ENCODE data around the gene GALK2. TPM values are rescaled to one million over a fixed set of nuclear protein-coding genes. Genes with fewer than 3 reads are reported as not detected.
"Not testable (repeated sequence)": the region's sequence is repeated elsewhere in the genome, so short reads cannot be mapped to it uniquely, and the experiment has no call there.

GALK2 gene
- total RNA-seq, 2 experiments from 2014 or later, result 11.5 to 11.9 TPM

DNA sequence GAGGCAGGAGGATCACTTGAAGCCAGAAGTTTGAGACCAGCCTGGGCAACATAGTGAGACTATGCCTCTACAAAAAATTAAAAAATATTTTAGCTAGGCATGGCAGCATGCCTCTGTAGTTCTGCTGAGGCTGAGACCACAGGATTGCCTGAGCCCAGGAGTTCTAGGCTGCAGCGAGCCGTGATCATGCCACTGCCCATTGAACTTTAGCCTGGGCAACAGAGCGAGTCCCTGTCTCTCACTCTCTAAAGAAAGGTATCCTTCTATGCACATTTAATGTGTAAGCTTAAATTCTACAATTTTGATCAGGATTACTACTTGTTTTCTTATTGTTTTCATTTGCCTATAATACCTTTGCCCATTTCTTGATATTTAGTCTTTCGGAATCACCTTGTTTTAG lies 26.8 kb downstream of the GALK2 start:
- peaks cover 23% of the 10 kb centered on the region for H3K36me3 Mint-ChIP-seq (ENCODE audit: low read depth)
- no peak overlapping the region for H3K27ac ChIP-seq (ENCODE audit: low read depth in 1 of 2, low read length in 2 of 2)
- no peaks in the 10 kb centered on the region for H3K27me3 Mint-ChIP-seq
- H3K9me3 ChIP-seq (ENCODE audit: control insufficient read depth in 1 of 2, insufficient read depth in 1 of 2, low read length in 2 of 2), result no peaks in the 10 kb centered on the region
- no peaks in the 10 kb centered on the region for H3K9me3 Mint-ChIP-seq
- POLR2A ChIA-PET, result no interaction called here
- H3K36me3 ChIP-seq (ENCODE audit: insufficient read depth, low read length), result peaks cover 8% of the 10 kb centered on the region
- CTCF ChIA-PET, result no interaction called here
- ATAC-seq (ENCODE audit: poor library complexity) (no peak), DNase-seq (no peak)
- H3K27ac Mint-ChIP-seq, result no peak overlapping the region
- H3K4me3 ChIP-seq (ENCODE audit: low read length), result no peak overlapping the region
- no peaks in the 10 kb centered on the region for H3K27me3 ChIP-seq (ENCODE audit: control insufficient read depth in 1 of 2, insufficient read depth in 2 of 2, low read length in 2 of 2)
- no peak overlapping the region for H3K4me3 Mint-ChIP-seq
- TF ChIP-seq, protein P1, sequence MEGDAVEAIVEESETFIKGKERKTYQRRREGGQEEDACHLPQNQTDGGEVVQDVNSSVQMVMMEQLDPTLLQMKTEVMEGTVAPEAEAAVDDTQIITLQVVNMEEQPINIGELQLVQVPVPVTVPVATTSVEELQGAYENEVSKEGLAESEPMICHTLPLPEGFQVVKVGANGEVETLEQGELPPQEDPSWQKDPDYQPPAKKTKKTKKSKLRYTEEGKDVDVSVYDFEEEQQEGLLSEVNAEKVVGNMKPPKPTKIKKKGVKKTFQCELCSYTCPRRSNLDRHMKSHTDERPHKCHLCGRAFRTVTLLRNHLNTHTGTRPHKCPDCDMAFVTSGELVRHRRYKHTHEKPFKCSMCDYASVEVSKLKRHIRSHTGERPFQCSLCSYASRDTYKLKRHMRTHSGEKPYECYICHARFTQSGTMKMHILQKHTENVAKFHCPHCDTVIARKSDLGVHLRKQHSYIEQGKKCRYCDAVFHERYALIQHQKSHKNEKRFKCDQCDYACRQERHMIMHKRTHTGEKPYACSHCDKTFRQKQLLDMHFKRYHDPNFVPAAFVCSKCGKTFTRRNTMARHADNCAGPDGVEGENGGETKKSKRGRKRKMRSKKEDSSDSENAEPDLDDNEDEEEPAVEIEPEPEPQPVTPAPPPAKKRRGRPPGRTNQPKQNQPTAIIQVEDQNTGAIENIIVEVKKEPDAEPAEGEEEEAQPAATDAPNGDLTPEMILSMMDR (IDR thresholded peaks at IDR 0.05), result no peak
- no peaks in the 10 kb centered on the region for H3K4me1 ChIP-seq (ENCODE audit: insufficient read depth, low read length)
- intact Hi-C loops (cut with DNase I, micrococcal nuclease), result no loop called here
- H3K4me1 Mint-ChIP-seq (ENCODE audit: low read depth), result peaks cover 21% of the 10 kb centered on the region

DNA sequence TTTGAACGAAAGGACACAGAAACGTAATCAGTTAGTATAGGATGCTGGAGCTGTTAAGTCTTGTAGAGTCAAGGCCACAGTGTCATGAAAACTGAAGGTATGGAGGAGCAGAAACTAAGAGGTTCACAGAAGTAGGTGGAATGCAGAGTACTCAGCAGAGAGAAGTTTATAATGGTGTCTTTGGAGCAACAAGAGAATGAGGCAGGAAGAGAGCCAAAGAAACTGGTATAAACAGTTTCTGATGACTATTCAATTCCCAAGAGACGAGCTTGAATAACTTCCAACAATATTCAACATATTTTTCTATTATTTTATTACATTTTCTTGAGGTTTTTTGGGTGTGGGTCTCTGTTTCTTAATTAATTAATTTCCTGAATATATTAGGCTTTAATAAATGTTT lies 29.6 kb downstream of the GALK2 start:
- TF ChIP-seq, protein P1 (IDR thresholded peaks at IDR 0.05), result no peak
- Histone ChIP-seq H3K9me3 (ENCODE audit: control insufficient read depth in 1 of 2, insufficient read depth in 1 of 2, low read length in 2 of 2) (no peaks in the 10 kb centered on the region), H3K27me3 (ENCODE audit: control insufficient read depth in 1 of 2, insufficient read depth in 2 of 2, low read length in 2 of 2) (no peaks in the 10 kb centered on the region), H3K27ac (ENCODE audit: low read depth in 1 of 2, low read length in 2 of 2) (no peak overlapping the region), H3K4me1 (ENCODE audit: insufficient read depth, low read length) (no peaks in the 10 kb centered on the region), H3K36me3 (ENCODE audit: insufficient read depth, low read length) (peaks cover 12% of the 10 kb centered on the region), H3K4me3 (ENCODE audit: low read length) (no peak overlapping the region)
- Mint-ChIP-seq H3K4me1 (ENCODE audit: low read depth) (peaks cover 12% of the 10 kb centered on the region), H3K27me3 (no peaks in the 10 kb centered on the region), H3K27ac (no peak overlapping the region), H3K9me3 (no peaks in the 10 kb centered on the region), H3K36me3 (ENCODE audit: low read depth) (peaks cover 51% of the 10 kb centered on the region), H3K4me3 (no peak overlapping the region)
- CTCF ChIA-PET, result no interaction called here
- no peak for ATAC-seq (ENCODE audit: poor library complexity)
- DNase-seq, result no peak
- POLR2A ChIA-PET, result no interaction called here
- intact Hi-C loops (cut with DNase I, micrococcal nuclease), result no loop called here

DNA sequence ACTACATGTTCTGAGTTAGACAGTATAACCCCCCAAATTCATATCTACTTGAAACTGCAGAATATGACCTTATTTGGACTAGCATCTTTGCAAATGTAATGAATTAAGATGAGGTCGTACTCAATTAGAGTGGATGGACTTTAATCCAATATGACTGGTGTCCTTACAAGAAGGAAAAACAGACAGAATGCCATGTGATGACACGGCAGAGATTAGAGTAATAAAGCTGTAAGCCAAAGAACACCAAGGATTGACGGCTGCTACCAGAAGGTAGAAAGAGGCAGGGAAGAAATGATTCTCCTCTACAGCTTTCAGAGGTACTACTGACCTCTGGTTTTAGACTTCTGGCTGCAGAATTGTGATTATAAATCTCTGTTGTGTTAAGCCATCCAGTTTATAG lies 30.3 kb downstream of the GALK2 start:
- no peaks in the 10 kb centered on the region for H3K9me3 Mint-ChIP-seq
- H3K27me3 Mint-ChIP-seq, result no peaks in the 10 kb centered on the region
- ATAC-seq (ENCODE audit: poor library complexity) (no peak), DNase-seq (no peak)
- ChIA-PET CTCF (interaction anchor here (0.7 kb wide), 1 partner anchor 38 kb away, joined by 3 read pairs; no protein-coding TSS in a partner anchor), POLR2A (no interaction called here)
- Histone ChIP-seq H3K4me1 (ENCODE audit: insufficient read depth, low read length) (no peaks in the 10 kb centered on the region), H3K27ac (ENCODE audit: low read depth in 1 of 2, low read length in 2 of 2) (no peak overlapping the region), H3K9me3 (ENCODE audit: control insufficient read depth in 1 of 2, insufficient read depth in 1 of 2, low read length in 2 of 2) (no peaks in the 10 kb centered on the region), H3K36me3 (ENCODE audit: insufficient read depth, low read length) (peaks cover 12% of the 10 kb centered on the region), H3K27me3 (ENCODE audit: control insufficient read depth in 1 of 2, insufficient read depth in 2 of 2, low read length in 2 of 2) (no peaks in the 10 kb centered on the region), H3K4me3 (ENCODE audit: low read length) (no peak overlapping the region)
- H3K4me3 Mint-ChIP-seq, result no peak overlapping the region
- intact Hi-C loops (cut with DNase I, micrococcal nuclease), result no loop called here
- H3K4me1 Mint-ChIP-seq (ENCODE audit: low read depth), result peaks cover 12% of the 10 kb centered on the region
- H3K27ac Mint-ChIP-seq, result no peak overlapping the region
- TF ChIP-seq, protein P1 (IDR thresholded peaks at IDR 0.05), result no peak
- H3K36me3 Mint-ChIP-seq (ENCODE audit: low read depth), result peaks cover 58% of the 10 kb centered on the region

DNA sequence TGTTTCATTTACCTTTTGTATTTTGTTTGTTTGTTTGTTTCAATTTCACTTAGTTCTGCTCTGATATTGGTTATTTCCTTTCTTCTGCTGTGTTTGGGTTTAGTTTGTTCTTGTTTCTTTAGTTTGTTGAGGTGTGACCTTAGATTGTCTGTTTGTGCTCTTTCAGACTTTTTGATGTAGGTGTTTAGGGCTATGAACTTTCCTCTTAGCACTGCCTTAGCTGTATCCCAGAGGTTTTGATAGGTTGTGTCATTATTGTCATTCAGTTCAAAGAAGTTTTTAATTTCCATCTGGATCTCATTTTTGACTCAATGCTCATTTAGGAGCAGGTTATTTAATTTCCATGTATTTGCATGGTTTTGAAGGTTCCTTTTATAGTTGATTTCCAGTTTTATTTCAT lies 38.1 kb downstream of the GALK2 start:
- peaks cover 32% of the 10 kb centered on the region for H3K4me1 Mint-ChIP-seq (ENCODE audit: low read depth)
- H3K27ac Mint-ChIP-seq; H3K27ac ChIP-seq (ENCODE audit: low read depth in 1 of 2, low read length in 2 of 2); DNase-seq; H3K36me3 ChIP-seq (ENCODE audit: insufficient read depth, low read length); CTCF ChIA-PET; H3K27me3 Mint-ChIP-seq; H3K27me3 ChIP-seq (ENCODE audit: control insufficient read depth in 1 of 2, insufficient read depth in 2 of 2, low read length in 2 of 2); ATAC-seq (ENCODE audit: poor library complexity); H3K4me3 ChIP-seq (ENCODE audit: low read length); intact Hi-C loops (cut with DNase I, micrococcal nuclease); POLR2A ChIA-PET; H3K4me3 Mint-ChIP-seq; H3K4me1 ChIP-seq (ENCODE audit: insufficient read depth, low read length): not testable (repeated sequence)
- peaks cover 11 to 21% of the 10 kb centered on the region in 2 experiments for H3K9me3 ChIP-seq (ENCODE audit: control insufficient read depth in 1 of 2, insufficient read depth in 1 of 2, low read length in 2 of 2)
- peaks cover 94% of the 10 kb centered on the region for H3K36me3 Mint-ChIP-seq (ENCODE audit: low read depth)
- H3K9me3 Mint-ChIP-seq, result peaks cover 21% of the 10 kb centered on the region

All from CD4-positive, alpha-beta T cell (primary cell).